Stomach (tissue), 9 donors: ENCODE measurements around the gene CERS5. TPM values are rescaled to one million over a fixed set of nuclear protein-coding genes. Genes with fewer than 3 reads are reported as not detected.

Source experiments
- DNase-seq, 2 donors: peaks; one replicate each; pipeline versions ENCODE4 v3.0.0 to v3.0.0-alpha.2; 2013 to 2019
- H3K27ac ChIP-seq, 5 donors: fragments of 200-600 bp in 4 of 5; sonication (generic) in 4 of 5; one replicate each; pipeline ENCODE4 v1.5.1; 2013 to 2019; ENCODE audit warnings: mild to moderate bottlenecking in 1 of 5, moderate library complexity in 1 of 5
- H3K27me3 ChIP-seq, 3 donors: fragments of 200-600 bp; sonication (generic); one replicate each; pipeline ENCODE4 v1.5.1; 2017 to 2019; ENCODE audit warnings: mixed run types in 1 of 3
- H3K36me3 ChIP-seq, 4 donors: fragments of 200-600 bp; sonication (generic); 1 replicate in 3 of 4; 2 replicates in 1 of 4; pipeline ENCODE4 v1.5.1; 2016 to 2019
- H3K4me1 ChIP-seq, 4 donors: fragments of 200-600 bp; sonication (generic); one replicate each; pipeline ENCODE4 v1.5.1; 2016 to 2019
- H3K4me3 ChIP-seq, 4 donors: fragments of 200-600 bp; sonication (generic) in 3 of 4; one replicate each; pipeline ENCODE4 v1.5.1; 2016 to 2019; ENCODE audit warnings: mild to moderate bottlenecking in 1 of 4
- H3K9me3 ChIP-seq, 4 donors: fragments of 200-600 bp; sonication (generic); one replicate each; pipeline ENCODE4 v1.5.1; 2016 to 2019
- EP300 ChIP-seq: sonication (generic); formaldehyde crosslinking; IDR thresholded peaks from one replicate; pipeline ENCODE4 v1.6.1; 2017; ENCODE audit warnings: antibody characterized with exemption
- POLR2A ChIP-seq, 4 donors: fragments of 450-650 bp; IDR thresholded peaks; one replicate each; pipeline ENCODE4 v1.6.1; 2016; ENCODE audit warnings: antibody characterized with exemption in 4 of 4, control low read depth in 2 of 4, mild to moderate bottlenecking in 1 of 4, moderate library complexity in 1 of 4
- POLR2AphosphoS5 ChIP-seq, 3 donors: sonication (generic); formaldehyde crosslinking; IDR thresholded peaks; one replicate each; pipeline ENCODE4 v1.6.1; 2016; ENCODE audit warnings: antibody characterized with exemption in 3 of 3
- WGBS, 5 donors: extraction: QIAGEN DNeasy Blood & Tissue Kit in 3 of 5; methylation state at CpG; one replicate each; pipeline versions ENCODE4 v1.1.5 to v1.1.7; 2013 to 2018; 5-methylcytosine and 5-hydroxymethylcytosine counted together
- intact Hi-C: fragments of 100-400 bp; cut with DNase I; formaldehyde crosslinking; loops from one replicate; pipeline ENCODE4 v1.15.1; 2023; ENCODE audit warnings: low total_unique reads
- polyA plus RNA-seq, 3 donors: library from polyadenylated mRNA; stranded (reverse); fragments of 200-250 nt; gene quantifications; one replicate each; pipeline ENCODE4 v1.2.3, GENCODE V29; 2013
- total RNA-seq, 5 donors: library from RNA; depleted of rRNA; stranded (reverse); fragments of >200 nt; gene quantifications; one replicate each; pipeline versions ENCODE4 v1.1.0 to v1.2.3, GENCODE V29; 2014 to 2016
- TF ChIP-seq, protein P1 (sequence below), 7 experiments: fragments of 450-650 bp in 4 of 7; fragments of 200-600 bp in 3 of 7; sonication (generic) in 3 of 7; IDR thresholded peaks; one replicate each; pipeline ENCODE4 v1.5.1; 2016 to 2019; ENCODE audit warnings: antibody characterized with exemption in 7 of 7, control low read depth in 2 of 7, mild to moderate bottlenecking in 1 of 7
- donor health status: healthy with polysubstance abuse.
- donor health status: Bipolar disorder and iron deficiency.
- donor health status: healthy.

CERS5 gene
- total and polyA plus RNA-seq, 8 donors = 3.2 to 114 (median 24.0) TPM

DNA sequence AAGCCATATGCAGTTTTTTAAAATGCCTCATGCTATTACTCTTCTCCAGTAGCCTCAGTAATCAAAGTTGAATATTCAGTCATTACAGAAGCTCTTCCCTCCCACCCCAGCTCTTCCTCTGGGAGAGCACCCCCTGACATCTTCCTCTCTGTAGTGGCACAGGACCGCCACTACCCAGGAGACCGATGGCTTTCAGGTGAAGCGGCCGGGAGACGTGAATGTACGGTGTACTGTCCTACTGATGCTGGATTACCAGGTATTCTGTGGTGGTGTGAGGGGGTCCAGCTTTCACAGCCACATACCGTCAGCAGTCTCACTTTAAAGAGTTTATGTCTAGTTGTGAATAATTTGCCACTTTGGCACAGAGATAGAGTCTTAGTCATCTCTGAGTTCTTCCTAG is 77.4 kb downstream of the CERS5 start:
- Histone ChIP-seq H3K27me3 (no peaks in the 10 kb centered on the region), H3K4me3 (no peak overlapping the region), H3K27ac (no peak overlapping the region), H3K36me3 (peaks cover 71 to 86% (median 84%) of the 10 kb centered on the region in 4 donors), H3K9me3 (no peaks in the 10 kb centered on the region), H3K4me1 (peaks cover 10 to 37% (median 18%) of the 10 kb centered on the region in 4 donors)
- 95 to 97% (median 96%) methylated on average over 7 of the region's 7 CpGs for WGBS, 5 donors
- intact Hi-C loops = no loop called here
- TF ChIP-seq, protein P1, sequence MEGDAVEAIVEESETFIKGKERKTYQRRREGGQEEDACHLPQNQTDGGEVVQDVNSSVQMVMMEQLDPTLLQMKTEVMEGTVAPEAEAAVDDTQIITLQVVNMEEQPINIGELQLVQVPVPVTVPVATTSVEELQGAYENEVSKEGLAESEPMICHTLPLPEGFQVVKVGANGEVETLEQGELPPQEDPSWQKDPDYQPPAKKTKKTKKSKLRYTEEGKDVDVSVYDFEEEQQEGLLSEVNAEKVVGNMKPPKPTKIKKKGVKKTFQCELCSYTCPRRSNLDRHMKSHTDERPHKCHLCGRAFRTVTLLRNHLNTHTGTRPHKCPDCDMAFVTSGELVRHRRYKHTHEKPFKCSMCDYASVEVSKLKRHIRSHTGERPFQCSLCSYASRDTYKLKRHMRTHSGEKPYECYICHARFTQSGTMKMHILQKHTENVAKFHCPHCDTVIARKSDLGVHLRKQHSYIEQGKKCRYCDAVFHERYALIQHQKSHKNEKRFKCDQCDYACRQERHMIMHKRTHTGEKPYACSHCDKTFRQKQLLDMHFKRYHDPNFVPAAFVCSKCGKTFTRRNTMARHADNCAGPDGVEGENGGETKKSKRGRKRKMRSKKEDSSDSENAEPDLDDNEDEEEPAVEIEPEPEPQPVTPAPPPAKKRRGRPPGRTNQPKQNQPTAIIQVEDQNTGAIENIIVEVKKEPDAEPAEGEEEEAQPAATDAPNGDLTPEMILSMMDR (IDR thresholded peaks at IDR 0.05) = no peak
- TF ChIP-seq EP300 (no peak), POLR2AphosphoS5 (IDR thresholded peaks at IDR 0.05) (no peak), POLR2A (IDR thresholded peaks at IDR 0.05) (no peak)
- no peak for DNase-seq

DNA sequence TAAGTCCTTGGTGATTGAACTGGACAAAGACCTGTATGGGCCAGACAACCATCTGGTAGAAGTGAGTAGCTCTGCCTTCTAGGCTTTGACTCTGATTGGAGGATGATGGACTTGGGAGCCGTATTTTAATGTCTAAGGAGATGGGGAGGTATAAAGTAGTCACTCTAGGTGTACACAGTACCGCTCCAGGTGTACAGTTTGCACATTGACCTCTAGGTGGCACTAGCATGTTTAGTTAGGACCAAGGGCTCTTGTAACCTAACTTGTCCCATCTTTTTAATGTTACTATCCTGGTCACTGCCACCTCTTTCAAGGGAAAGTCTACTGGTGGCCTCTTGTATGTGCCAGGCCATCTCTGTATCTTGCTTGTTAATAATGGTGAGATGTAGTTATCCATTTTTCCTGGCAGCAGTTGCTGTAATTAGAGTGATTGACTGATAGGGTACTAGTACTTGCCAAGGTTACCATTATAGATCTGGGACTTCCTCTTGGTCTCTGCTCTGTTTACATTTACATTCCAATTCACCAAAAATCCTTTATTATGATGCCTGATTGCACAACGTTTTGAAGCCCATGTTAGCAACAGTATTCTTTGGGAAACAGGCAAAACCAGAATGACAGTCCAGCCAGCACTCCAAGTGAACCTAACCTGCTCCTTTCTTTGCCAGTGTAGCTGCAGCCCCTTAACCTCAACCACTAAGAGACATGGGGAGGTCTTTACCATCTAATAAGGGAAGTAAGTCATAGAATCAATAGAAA is 78.4 kb downstream of the CERS5 start:
- Histone ChIP-seq H3K4me3 (no peak overlapping the region), H3K4me1 (peaks cover 14 to 44% (median 26%) of the 10 kb centered on the region in 4 donors), H3K36me3 (peaks cover 61 to 76% (median 74%) of the 10 kb centered on the region in 4 donors), H3K9me3 (no peaks in the 10 kb centered on the region), H3K27ac (no peak overlapping the region), H3K27me3 (no peaks in the 10 kb centered on the region)
- intact Hi-C loops = no loop called here
- TF ChIP-seq EP300 (no peak), POLR2AphosphoS5 (IDR thresholded peaks at IDR 0.05) (no peak), POLR2A (IDR thresholded peaks at IDR 0.05) (no peak)
- TF ChIP-seq, protein P1 (IDR thresholded peaks at IDR 0.05) = peak in 5 of 7 experiments; percentile 20 to 80 (median 67)
- 6 to 25% (median 15%) methylated on average over 3 of the region's 3 CpGs for WGBS, 5 donors
- DNase-seq = peak; percentile 68 to 83

DNA sequence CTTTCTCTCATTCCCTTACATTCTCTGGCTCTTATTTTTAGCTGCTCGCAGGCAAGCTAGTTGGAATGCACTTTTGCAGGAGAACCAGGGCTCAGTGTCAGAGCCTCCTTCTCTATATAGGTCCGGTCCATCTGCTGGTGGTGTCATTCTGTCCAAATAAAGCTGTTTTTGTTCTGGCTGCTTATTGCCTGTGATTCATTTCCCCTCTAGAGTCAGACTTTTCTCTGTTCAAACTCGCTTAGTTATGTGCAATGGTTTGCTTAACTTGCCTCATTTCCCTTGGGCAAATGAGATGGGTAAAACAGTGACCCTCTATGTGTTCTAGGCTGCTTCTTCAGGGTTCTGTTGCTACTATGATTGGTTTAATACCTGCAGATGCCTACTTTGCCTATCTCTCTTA is 79.2 kb downstream of the CERS5 start:
- no peak overlapping the region for H3K27ac ChIP-seq
- H3K36me3 ChIP-seq = peaks cover 54 to 69% (median 66%) of the 10 kb centered on the region in 4 donors
- no peak overlapping the region for H3K4me3 ChIP-seq
- no peaks in the 10 kb centered on the region for H3K9me3 ChIP-seq
- intact Hi-C loops = no loop called here
- peaks cover 14 to 44% (median 26%) of the 10 kb centered on the region in 4 donors for H3K4me1 ChIP-seq
- H3K27me3 ChIP-seq = no peaks in the 10 kb centered on the region
- TF ChIP-seq, protein P1 (IDR thresholded peaks at IDR 0.05) = no peak
- TF ChIP-seq POLR2AphosphoS5 (IDR thresholded peaks at IDR 0.05) (no peak), POLR2A (IDR thresholded peaks at IDR 0.05) (no peak), EP300 (no peak)
- 65 to 79% (median 74%) methylated on average over 3 of the region's 3 CpGs for WGBS, 5 donors
- DNase-seq = no peak

DNA sequence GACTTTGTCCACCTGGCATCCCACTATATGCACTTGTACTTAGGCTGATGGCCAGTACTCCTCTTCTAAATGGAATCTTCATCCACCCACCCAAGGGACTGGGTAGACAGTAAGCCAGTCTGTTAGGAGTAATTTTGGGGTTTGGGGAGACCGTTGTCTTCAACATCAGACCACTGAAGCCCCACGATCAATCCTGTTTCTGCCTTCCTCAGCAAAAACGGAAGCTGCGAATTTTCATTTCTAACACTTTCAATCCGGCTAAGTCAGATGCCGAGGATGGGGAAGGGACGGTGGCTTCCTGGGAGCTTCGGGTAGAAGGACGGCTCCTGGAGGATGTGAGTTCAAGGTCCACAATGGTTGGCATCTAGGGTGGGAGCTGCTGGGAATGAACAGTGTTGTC is 80.0 kb downstream of the CERS5 start:
- H3K36me3 ChIP-seq = peaks cover 45 to 60% (median 58%) of the 10 kb centered on the region in 4 donors
- H3K4me1 ChIP-seq = peaks cover 14 to 44% (median 26%) of the 10 kb centered on the region in 4 donors
- intact Hi-C loops = no loop called here
- no peak overlapping the region for H3K4me3 ChIP-seq
- H3K27ac ChIP-seq = no peak overlapping the region
- TF ChIP-seq, protein P1 (IDR thresholded peaks at IDR 0.05) = no peak
- TF ChIP-seq EP300 = no peak
- no peak for TF ChIP-seq POLR2A (IDR thresholded peaks at IDR 0.05)
- TF ChIP-seq POLR2AphosphoS5 (IDR thresholded peaks at IDR 0.05) = no peak
- H3K9me3 ChIP-seq = no peaks in the 10 kb centered on the region
- DNase-seq = no peak
- 79 to 89% (median 84%) methylated on average over 9 of the region's 9 CpGs for WGBS, 5 donors
- no peaks in the 10 kb centered on the region for H3K27me3 ChIP-seq
